Mammary epithelial cell (primary cell): ENCODE data around the gene ANK2.

ENCODE experiments used
- CTCF ChIP-seq, 2 donors: IDR thresholded peaks in 1 of 2; conservative IDR thresholded peaks in 1 of 2; 2 replicates each; pipeline ENCODE4 v1.5.1; 2011 to 2012; ENCODE audit warnings: inconsistent platforms in 2 of 2, low read length in 2 of 2, mild to moderate bottlenecking in 2 of 2, control low read depth in 1 of 2, low read depth in 1 of 2; ENCODE audit not compliant: insufficient read depth in 1 of 2; ENCODE audit errors: extremely low read depth in 1 of 2
- EZH2 ChIP-seq: IDR thresholded peaks from 2 replicates; pipeline ENCODE4 v1.6.1; 2012; ENCODE audit warnings: low read length, inconsistent platforms, borderline replicate concordance

GRCh38 chr4:113378836-113379235 is 329.4 kb downstream of the ANK2 start:
- TF ChIP-seq CTCF (conservative IDR thresholded peaks at IDR 0.05 in 1 of 2, IDR thresholded peaks at IDR 0.05 in 1 of 2; ENCODE audit: extremely low read depth in 1 of 2, insufficient read depth in 1 of 2, low read depth in 1 of 2, low read length in 2 of 2): no peak
- no peak for TF ChIP-seq EZH2
